Epithelial cell of proximal tubule (primary cell): ENCODE data around the gene HTR1E. TPM values are rescaled to one million over a fixed set of nuclear protein-coding genes. Genes with fewer than 3 reads are reported as not detected.

Experiments used
- DNase-seq: peaks from one replicate; pipeline ENCODE4 v3.0.0-alpha.2; 2011; ENCODE audit warnings: low read depth
- H3K4me3 ChIP-seq: 2 replicates; pipeline ENCODE4 v1.5.1; 2011; ENCODE audit warnings: low read depth, mild to moderate bottlenecking, low read length
- CTCF ChIP-seq: conservative IDR thresholded peaks from 2 replicates; pipeline ENCODE4 v1.5.1; 2012; ENCODE audit warnings: low read depth, mild to moderate bottlenecking, low read length
- total RNA-seq: library from RNA; depleted of rRNA; stranded (reverse); fragments of >200 nt; gene quantifications from 2 replicates; pipeline ENCODE4 v1.2.3, GENCODE V29; 2015

HTR1E gene
- total RNA-seq, 1 donor from 2014 or later: not detected

GRCh38 chr6:87059943-87060342 is 122.6 kb downstream of the HTR1E start:
- no peak for TF ChIP-seq CTCF
- no peak for DNase-seq
- H3K4me3 ChIP-seq: no peak overlapping the region

GRCh38 chr6:87065117-87065516 is 127.8 kb downstream of the HTR1E start:
- H3K4me3 ChIP-seq: no peak overlapping the region
- no peak for DNase-seq
- no peak for TF ChIP-seq CTCF

Other genes with a start within 250 kb of the HTR1E start
- gene CGA, start 157.6 kb downstream of the HTR1E start, total RNA-seq: not detected in 2 replicates
- 6.4 and 12.5 TPM in 2 replicates for gene ZNF292, start 218.0 kb downstream of the HTR1E start, total RNA-seq